Measurements from ENCODE around the gene POU6F2.

GRCh38 chr7:39516498-39516897 lies 538.8 kb downstream of the POU6F2 start:
- TF ChIP-seq CTCF (conservative IDR thresholded peaks at IDR 0.05 in 1 of 2, IDR thresholded peaks at IDR 0.05 in 1 of 2; ENCODE audit: low read depth in 1 of 2, low read length in 2 of 2) = no peak
- no peak for TF ChIP-seq EZH2 (IDR thresholded peaks at IDR 0.05; ENCODE audit: low read length, missing control alignments)

Data from fibroblast of lung (primary cell).